Kidney glomerular epithelial cell (primary cell): ENCODE measurements around the gene UXS1.
"Not testable (repeated sequence)": the region's sequence is repeated elsewhere in the genome, so short reads cannot be mapped to it uniquely, and the experiment has no call there.

ENCODE experiments used
- DNase-seq: peaks from one replicate; lab custom pipeline; 2025; lab: John Stamatoyannopoulos, UW

Gene UXS1

GRCh38 chr2:106160786-106161261 lies 33.3 kb downstream of the UXS1 start:
- DNase-seq = no peak

DNA sequence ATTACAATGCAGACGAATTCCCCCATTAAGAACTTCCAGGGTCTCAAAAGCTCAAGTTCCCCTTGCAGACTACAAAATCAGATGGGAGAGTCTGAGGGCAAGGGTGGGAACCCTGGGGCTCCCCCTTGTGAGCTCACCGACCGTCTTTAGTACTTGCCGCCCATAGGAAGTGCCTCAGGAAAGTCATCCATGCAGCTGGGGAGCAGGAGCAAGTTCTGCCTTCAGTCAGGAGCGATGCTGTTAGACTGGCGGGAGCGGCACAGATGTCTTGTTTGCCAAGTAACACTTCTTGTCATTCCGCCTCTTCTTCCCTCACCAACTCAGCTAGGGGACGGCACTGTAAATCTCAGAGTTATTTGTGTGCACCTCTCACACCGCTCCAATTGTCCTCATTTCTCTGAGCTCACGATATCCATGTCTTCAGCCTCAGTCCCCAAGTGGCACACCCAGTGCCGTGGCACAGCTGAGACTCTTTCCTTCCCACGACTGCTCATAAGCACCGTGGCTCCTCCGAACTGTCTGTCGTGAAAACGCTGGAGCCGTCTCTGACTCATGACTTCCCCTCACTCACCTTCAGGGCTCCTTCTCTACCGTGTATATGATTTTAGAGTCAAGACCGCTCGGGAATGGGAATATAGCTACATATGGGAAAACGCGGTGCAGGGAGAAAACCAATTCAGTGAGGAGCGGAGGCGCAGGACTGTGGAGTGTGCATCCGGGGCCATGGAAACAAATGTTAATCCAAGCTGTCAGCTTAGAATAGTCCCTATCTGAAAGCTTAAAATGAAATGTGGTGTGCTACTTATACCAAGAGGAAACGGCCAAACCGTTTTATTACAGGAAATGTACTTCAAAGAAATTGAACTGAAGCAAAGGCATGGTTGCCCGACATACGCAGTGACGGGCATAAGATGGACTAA lies 34.0 kb downstream of the UXS1 start:
- no peak for DNase-seq

GRCh38 chr2:106158871-106159270 lies 35.2 kb downstream of the UXS1 start:
- DNase-seq = no peak

DNA sequence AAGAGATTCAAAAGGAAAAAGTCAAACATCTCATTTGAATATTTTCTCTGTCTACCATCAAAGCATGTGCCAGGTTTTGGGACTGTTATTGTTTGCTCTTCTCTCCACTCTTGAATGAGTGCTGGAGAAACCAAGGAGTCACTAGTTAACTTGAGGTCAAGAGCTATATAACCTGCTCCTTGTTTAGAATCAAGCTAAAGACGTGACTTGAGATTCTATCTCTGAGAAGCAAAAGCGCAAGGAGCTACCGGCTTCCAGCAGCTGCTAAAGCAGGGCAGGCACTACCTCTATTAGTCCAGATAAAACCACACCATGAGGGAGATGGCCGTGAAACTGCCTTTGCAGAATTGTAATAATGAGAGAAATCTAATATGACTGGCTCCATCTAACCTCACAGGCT lies 36.0 kb downstream of the UXS1 start:
- no peak for DNase-seq

GRCh38 chr2:106157416-106157815 lies 36.7 kb downstream of the UXS1 start:
- DNase-seq = no peak

DNA sequence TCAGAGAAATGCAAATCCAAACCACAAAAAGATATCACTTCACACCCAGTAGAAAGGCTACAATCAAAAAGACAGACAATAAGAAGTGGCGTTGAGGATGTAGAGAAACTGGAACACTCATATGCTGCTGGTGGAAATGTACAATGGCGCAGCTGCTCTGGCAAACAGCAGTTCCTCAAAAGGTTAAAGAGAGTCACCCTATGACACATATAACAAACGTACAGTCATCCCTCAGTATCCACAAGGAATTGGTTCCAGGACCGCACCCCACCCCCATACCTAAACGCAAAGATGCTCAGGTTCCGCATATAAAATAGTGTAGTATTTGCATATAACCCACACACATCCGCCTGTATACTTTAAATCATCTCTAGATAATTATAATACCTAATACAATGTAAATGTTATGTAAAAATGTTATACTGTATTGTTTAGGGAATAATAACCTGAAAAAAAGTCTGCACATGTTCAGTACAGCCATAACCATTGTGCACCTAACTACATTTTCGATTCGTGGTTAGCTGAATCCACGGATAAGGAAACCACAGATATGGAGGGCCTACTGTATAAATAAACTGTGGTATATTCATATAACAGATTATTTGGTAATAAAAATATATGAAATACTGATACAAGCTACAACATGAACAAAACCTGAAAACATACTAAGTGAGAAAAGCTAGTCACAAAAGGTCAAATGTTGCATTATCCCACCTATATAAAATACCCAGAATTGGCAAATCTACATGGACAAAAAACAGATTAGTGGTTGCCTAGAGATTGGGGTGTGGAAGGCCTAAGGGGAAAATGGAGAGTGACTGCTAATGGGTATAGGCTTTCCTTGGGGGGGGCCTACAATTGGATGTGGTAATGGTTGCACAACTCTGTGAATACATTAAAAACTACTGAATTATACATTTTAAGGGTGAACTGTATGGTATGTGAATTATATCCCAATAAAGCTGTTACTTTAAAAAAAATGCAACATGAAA lies 37.5 kb downstream of the UXS1 start:
- no peak for DNase-seq

DNA sequence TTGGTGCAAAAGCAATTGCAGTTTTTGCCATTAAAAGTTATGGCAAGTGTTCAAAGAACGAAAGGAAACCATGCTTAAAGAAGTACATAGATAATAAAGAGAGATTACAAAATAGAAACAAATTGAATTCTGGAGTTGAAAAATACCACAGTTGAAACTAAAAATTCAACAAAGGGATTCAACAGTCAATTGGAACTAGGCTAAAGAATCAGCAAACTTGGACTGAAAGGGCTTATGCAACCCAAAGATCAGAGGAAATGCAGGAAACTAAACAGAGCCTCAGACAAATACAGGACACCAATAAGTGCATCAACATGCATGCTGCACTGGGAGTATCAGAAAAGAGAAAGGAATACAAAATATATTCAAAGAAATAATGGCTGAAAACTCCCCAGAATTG lies 40.3 kb downstream of the UXS1 start:
- DNase-seq = no peak

DNA sequence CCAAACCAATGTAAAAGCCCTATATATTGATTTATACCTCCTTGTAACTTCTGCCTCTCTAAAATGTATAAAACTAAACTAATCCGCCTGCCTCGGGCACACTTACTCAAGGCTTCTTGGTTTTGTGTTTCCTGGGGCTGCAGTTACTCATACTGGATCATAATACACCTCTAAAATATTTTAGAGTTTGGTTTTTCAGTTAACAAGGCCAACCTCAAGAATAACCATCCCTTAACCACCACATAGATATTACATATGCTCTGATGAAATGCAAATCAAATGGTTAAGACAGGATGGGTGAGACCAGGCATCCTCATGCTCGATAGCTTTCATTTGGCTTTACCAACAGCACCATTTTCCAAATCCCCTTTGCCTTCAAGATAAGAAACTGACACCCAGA lies 46.4 kb downstream of the UXS1 start:
- no peak for DNase-seq

DNA sequence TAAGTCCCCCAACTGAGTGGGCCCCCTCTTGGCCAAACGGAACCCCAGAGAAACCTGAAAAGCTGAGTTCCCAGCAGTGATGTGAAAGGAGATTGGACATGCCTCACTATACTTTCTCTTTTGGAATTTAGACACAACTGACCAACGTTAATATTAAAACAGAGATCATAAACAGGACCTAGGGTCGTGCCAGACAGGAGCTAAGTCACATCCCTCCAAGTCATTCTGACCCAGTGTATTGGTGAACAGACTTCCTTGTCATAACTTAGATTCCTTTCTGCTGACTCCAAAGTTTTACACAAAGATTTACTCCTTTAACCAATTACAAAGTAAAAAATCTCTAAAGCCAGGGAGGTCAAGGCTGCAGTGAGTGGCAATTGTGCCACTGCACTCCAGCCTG lies 46.9 kb downstream of the UXS1 start:
- DNase-seq = peak; percentile 70

GRCh38 chr2:106144621-106145331 lies 49.3 kb downstream of the UXS1 start:
- DNase-seq = no peak

DNA sequence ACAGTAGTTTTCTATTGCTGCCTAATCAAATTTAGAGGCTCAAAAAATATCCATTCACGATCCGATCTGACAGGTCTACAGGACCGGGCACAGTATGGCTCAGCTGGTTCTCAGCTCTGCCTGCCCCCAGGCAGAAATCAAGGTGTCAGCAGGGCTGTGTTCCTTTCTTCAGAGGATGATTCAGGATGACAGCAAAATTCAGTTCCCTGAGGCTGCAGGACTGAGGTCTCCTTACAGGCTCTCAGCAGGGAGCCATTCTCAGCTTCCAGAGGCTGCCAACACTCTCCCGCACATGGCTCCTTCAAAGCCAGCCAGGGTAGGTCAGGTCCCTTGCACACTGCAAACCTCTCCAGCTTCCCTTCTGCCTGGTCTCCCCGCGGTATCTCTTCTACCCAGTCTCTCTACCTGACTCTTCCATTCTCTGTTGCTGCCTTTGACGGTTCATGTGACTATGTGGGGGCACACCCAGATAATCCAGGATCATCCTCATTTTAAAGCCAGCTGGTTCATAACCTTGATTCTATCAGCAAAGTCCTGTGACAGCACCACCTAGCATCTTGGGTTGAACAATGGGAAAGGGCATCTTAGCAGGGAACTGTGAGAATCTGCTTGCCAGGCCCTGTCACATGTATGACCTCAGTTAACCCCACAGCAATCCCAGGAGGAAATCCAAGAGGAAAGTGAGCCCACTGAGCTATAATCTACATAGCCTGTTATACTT lies 50.4 kb downstream of the UXS1 start:
- DNase-seq = no peak

DNA sequence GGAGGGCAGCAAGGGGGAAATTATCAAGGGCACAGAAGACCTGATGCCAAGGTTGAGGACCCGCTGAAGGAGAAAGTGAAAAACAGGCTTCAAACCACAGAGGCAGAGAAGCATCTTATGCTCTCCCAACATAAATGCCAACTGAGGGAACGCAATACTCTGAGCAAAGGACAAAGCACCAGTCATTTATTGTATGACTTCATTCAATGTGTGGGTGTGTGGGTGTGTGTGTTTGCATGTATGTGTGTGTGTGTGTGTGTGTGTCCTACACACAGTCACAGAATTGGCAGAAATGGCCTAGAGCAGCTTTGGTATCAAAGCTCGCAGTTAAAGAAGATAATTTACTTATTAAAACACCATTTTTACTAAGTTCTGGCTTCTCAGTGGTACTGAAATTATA lies 51.4 kb downstream of the UXS1 start:
- no peak for DNase-seq

DNA sequence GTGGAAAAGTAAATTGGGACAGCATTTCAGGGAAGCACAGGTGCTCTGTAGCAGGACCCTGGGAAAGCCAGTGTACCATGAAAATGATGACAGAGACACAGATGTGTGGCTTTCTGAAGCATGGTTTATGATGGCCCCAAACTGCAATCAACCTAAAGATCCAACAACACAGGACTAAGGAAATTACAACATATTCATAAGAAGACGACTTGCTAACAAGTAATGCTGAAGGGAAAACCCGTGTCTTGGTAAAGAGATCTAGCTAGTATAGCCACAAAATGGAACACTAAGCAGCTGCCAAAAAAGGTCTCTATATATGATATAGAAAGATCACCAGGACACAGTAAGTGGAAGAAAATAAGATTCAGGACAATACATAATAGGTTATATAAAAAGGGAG lies 53.2 kb downstream of the UXS1 start:
- DNase-seq = no peak

GRCh38 chr2:106140113-106140512 lies 54.0 kb downstream of the UXS1 start:
- DNase-seq = no peak

DNA sequence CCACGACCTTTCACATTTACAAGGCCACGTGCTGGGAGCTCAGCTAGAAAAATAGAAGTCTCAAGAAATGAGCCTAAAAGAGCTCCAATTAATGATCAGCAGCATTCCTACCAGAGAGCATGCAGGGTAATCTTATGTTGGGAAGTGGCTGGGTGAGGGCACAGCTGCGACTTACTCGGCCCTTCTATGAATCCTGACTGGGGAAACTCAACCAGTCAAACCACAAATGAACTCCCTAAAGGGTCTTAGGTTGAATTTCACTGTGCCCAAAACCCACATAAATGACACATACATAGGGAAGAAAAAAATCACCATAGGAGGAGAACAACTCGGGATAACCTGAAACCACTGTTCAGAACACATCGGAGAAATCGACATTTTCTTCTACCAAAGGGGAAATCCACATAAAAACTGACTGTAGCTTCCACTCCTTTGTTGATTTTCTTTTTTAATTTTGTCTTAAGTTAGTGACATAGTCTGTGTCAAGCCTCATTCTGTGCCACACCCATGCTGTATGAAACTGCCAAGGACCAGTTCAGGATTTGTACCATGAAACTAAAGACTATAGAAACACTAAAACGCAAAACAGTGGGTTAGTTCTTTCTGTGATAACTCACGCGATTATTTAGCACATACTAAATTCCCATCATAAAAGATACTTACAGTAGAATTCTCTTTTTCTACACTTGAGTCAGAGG lies 54.7 kb downstream of the UXS1 start:
- no peak for DNase-seq

- DNase-seq = no peak
These were observed 55.4 kb downstream of the UXS1 start for GRCh38 chr2:106138543-106139237.

DNA sequence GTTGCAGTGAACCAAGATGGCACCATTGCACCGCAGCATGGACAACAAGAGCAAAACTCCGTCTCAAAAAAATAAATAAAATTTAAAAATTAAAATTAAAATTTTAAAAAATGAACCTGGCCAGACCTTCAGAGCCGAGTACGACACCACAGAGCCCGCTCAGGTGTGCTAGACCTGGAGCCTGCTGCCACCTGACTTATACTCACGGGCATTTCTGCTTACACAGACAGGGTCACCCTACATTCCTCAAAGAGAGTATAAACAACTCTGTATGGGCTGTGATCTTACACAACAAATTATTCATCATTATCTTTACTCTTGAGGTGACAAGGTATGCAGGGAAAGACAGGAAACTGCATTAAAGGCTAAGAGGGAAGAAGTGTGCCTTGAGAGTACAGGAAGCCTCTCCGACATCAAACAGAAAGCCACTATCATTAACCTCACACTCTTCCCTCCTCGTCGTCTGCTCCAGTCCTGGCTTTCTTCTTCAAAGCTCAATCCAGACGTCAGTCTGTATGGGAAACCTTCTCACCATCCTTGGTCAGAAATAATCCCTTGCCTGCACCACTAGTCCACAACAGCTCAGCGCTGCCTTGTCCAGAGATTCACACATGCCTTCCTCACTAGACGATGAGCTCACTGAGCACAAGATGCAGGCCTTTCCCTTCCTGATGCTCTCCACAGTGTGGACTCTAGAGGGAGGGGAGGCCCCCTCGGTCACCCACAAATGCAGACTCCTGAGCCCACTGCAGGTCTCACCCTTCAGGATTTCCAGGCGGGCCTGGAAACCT lies 56.2 kb downstream of the UXS1 start:
- no peak for DNase-seq

GRCh38 chr2:106131192-106131591 lies 62.9 kb downstream of the UXS1 start:
- DNase-seq = not testable (repeated sequence)
